Measurements from ENCODE around the gene VSTM2L. TPM values are rescaled to one million over a fixed set of nuclear protein-coding genes. Genes with fewer than 3 reads are reported as not detected.

VSTM2L gene
- total and polyA plus RNA-seq, 2 of the 4 experiments (the other 2 are of a cell fraction) = 0.18 to 0.19 TPM

DNA sequence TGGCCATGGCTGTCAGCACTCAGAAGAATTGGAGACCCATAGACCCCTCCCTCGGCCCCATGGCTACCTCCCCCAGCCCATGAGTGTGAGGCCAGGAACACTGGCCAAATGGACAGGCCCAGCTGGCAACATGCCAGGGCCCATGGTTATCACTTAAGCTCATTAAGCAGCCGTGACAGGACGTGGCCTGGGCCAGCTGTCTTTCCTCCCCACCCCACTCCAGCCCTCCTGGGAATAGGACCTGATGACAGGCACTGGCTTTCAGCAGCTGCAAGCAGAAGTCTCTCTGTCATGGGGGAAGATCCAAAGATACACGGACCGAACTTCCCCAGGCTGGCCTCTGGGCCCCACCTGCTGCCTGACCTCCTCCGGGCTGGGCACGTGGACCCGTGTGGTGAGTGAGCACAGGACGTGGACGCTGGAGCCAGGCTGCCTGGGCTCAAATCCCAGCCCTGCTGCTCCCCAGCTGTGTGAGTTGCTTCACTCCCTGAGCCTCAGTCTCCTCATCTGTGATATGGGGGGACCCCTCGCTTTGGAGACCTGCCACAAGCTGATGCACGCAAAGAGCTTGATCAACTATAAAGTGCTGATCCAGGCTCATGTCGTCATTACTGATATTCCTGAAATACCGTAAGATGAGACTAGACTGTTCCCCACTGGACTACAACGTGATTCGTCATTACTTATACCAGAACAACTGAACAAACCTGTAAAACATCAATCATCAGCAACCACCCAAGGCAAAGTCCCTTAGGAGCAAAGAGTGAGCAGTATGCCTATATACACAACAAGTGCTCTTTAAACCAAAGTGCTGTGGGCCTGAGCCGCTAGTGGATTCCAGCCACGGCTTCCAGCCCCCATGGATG is 22.0 kb upstream of the VSTM2L start (continued):
- TF ChIP-seq, protein P1, sequence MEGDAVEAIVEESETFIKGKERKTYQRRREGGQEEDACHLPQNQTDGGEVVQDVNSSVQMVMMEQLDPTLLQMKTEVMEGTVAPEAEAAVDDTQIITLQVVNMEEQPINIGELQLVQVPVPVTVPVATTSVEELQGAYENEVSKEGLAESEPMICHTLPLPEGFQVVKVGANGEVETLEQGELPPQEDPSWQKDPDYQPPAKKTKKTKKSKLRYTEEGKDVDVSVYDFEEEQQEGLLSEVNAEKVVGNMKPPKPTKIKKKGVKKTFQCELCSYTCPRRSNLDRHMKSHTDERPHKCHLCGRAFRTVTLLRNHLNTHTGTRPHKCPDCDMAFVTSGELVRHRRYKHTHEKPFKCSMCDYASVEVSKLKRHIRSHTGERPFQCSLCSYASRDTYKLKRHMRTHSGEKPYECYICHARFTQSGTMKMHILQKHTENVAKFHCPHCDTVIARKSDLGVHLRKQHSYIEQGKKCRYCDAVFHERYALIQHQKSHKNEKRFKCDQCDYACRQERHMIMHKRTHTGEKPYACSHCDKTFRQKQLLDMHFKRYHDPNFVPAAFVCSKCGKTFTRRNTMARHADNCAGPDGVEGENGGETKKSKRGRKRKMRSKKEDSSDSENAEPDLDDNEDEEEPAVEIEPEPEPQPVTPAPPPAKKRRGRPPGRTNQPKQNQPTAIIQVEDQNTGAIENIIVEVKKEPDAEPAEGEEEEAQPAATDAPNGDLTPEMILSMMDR (conservative IDR thresholded peaks at IDR 0.05; ENCODE audit: low read depth, low read length) = no peak
